Measurements from ENCODE around the gene SORBS2. TPM values are rescaled to one million over a fixed set of nuclear protein-coding genes. Genes with fewer than 3 reads are reported as not detected.

SORBS2 gene
- total RNA-seq, 4 donors from 2014 or later, result 33.4 to 286 (median 47.6) TPM

- Histone ChIP-seq H3K4me3 (no peak overlapping the region), H3K27me3 (no peaks in the 10 kb centered on the region), H3K4me1 (peaks cover 0 to 39% (median 0%) of the 10 kb centered on the region in 3 donors), H3K9me3 (no peaks in the 10 kb centered on the region), H3K27ac (no peak overlapping the region), H3K36me3 (no peaks in the 10 kb centered on the region)
- no peak for DNase-seq
- 87 to 96% methylated on average over 10 to 11 of the region's 11 CpGs for WGBS, 2 donors
- intact Hi-C loops (cut with DNase I), result no loop called here
- TF ChIP-seq CTCF (IDR thresholded peaks at IDR 0.05) (no peak), POLR2A (IDR thresholded peaks at IDR 0.05) (no peak)
Measured at GRCh38 chr4:185821029-185821419, 9.0 kb upstream of the SORBS2 start.

GRCh38 chr4:185820146-185821028, 8.4 kb upstream of the SORBS2 start:
- 80 to 86% methylated on average over 26 to 27 of the region's 29 CpGs for WGBS, 2 donors

GRCh38 chr4:185819144-185819543, 7.2 kb upstream of the SORBS2 start:
- Histone ChIP-seq H3K27ac (no peak overlapping the region), H3K4me3 (no peak overlapping the region), H3K4me1 (peaks cover 0 to 20% (median 0%) of the 10 kb centered on the region in 3 donors), H3K9me3 (no peaks in the 10 kb centered on the region), H3K36me3 (no peaks in the 10 kb centered on the region), H3K27me3 (no peaks in the 10 kb centered on the region)
- no peak for DNase-seq
- TF ChIP-seq CTCF (IDR thresholded peaks at IDR 0.05), result no peak
- TF ChIP-seq POLR2A (IDR thresholded peaks at IDR 0.05), result no peak
- 86 to 87% methylated on average over 4 to 5 of the region's 5 CpGs for WGBS, 2 donors
- intact Hi-C loops (cut with DNase I), result no loop called here

More at GRCh38 chr4:185820146-185821028, 8.4 kb upstream of the SORBS2 start:
- Histone ChIP-seq H3K27me3 (no peaks in the 10 kb centered on the region), H3K4me1 (peaks cover 0 to 33% (median 0%) of the 10 kb centered on the region in 3 donors), H3K4me3 (no peak overlapping the region), H3K27ac (no peak overlapping the region), H3K36me3 (no peaks in the 10 kb centered on the region), H3K9me3 (no peaks in the 10 kb centered on the region)
- TF ChIP-seq POLR2A (IDR thresholded peaks at IDR 0.05) (no peak), CTCF (IDR thresholded peaks at IDR 0.05) (no peak)
- intact Hi-C loops (cut with DNase I), result no loop called here
- no peak for DNase-seq

DNA sequence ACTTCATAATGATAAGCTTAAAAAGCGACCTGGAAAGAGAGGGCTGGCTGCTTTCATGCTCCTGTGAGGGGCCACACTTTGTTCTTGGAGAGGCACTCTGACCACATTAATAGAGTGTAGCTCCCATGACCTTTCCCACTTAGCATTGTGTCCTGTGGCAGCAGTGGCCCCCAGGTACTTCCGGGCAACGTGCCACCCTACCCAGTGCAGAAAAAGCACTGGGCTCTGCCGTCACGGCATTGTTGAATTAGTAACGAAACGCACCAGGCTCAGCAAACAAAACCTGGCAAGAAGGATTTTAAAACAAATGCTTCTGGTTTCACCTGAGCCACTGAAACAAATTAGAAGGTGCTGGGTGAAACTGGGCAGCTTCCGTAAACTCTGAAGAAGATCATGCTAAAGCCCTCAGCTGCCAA, 5.4 kb upstream of the SORBS2 start:
- no peak for DNase-seq
- WGBS, 2 donors, result 46 to 60% methylated on average over 8 of the region's 8 CpGs
- Histone ChIP-seq H3K27ac (peak overlapping the region in 3 of 4 donors; percentile 17 to 78 (median 28)), H3K9me3 (no peaks in the 10 kb centered on the region), H3K36me3 (no peaks in the 10 kb centered on the region), H3K4me1 (peaks cover 0 to 20% (median 0%) of the 10 kb centered on the region in 3 donors), H3K4me3 (no peak overlapping the region), H3K27me3 (no peaks in the 10 kb centered on the region)
- intact Hi-C loops (cut with DNase I), result no loop called here
- TF ChIP-seq POLR2A (IDR thresholded peaks at IDR 0.05) (no peak), CTCF (IDR thresholded peaks at IDR 0.05) (no peak)

- TF ChIP-seq CTCF (IDR thresholded peaks at IDR 0.05), result no peak
- no peak for TF ChIP-seq POLR2A (IDR thresholded peaks at IDR 0.05)
- peaks cover 0 to 28% (median 0%) of the 10 kb centered on the region in 3 donors for H3K4me1 ChIP-seq
- intact Hi-C loops (cut with DNase I), result no loop called here
- no peaks in the 10 kb centered on the region for H3K9me3 ChIP-seq
- no peak overlapping the region for H3K4me3 ChIP-seq
- H3K27ac ChIP-seq, result no peak overlapping the region
- 94 to 96% methylated on average over 8 of the region's 8 CpGs for WGBS, 2 donors
- no peak for DNase-seq
- H3K36me3 ChIP-seq, result no peaks in the 10 kb centered on the region
- H3K27me3 ChIP-seq, result no peaks in the 10 kb centered on the region
Measured at GRCh38 chr4:185813133-185813532, 1.1 kb upstream of the SORBS2 start.
